Duodenal mucosa (tissue), 2 donors: ENCODE data around the gene FFAR4.

Experiments
- H3K27ac ChIP-seq: one replicate; pipeline ENCODE4 v1.7.0; 2013; ENCODE audit warnings: low read depth, low read length
- H3K27me3 ChIP-seq, 2 donors: one replicate each; pipeline ENCODE4 v1.7.0; 2013; ENCODE audit warnings: low read length in 2 of 2, control low read depth in 1 of 2; ENCODE audit not compliant: insufficient read depth in 2 of 2, control insufficient read depth in 1 of 2
- H3K36me3 ChIP-seq, 2 donors: one replicate each; pipeline ENCODE4 v1.7.0; 2013; ENCODE audit warnings: low read length in 2 of 2, control low read depth in 1 of 2; ENCODE audit not compliant: insufficient read depth in 2 of 2, control insufficient read depth in 1 of 2
- H3K4me1 ChIP-seq, 2 donors: one replicate each; pipeline ENCODE4 v1.7.0; 2013; ENCODE audit warnings: low read length in 2 of 2, control low read depth in 1 of 2; ENCODE audit not compliant: insufficient read depth in 2 of 2, control insufficient read depth in 1 of 2
- H3K4me3 ChIP-seq, 2 donors: one replicate each; pipeline ENCODE4 v1.7.0; 2013; ENCODE audit warnings: low read length in 2 of 2, low read depth in 1 of 2
- H3K9ac ChIP-seq, 2 donors: one replicate each; pipeline ENCODE4 v1.7.0; 2013; ENCODE audit warnings: low read length in 2 of 2, low read depth in 1 of 2
- H3K9me3 ChIP-seq, 2 donors: one replicate each; pipeline ENCODE4 v1.7.0; 2013; ENCODE audit warnings: low read length in 2 of 2, control low read depth in 1 of 2; ENCODE audit not compliant: control insufficient read depth in 1 of 2

The FFAR4 gene

GRCh38 chr10:93589648-93590562 lies 23.4 kb downstream of the FFAR4 start:
- H3K4me3 ChIP-seq: no peak overlapping the region
- H3K4me1 ChIP-seq: peaks cover 9 to 14% of the 10 kb centered on the region in 2 donors
- H3K27me3 ChIP-seq: no peaks in the 10 kb centered on the region
- H3K27ac ChIP-seq: no peak overlapping the region
- H3K36me3 ChIP-seq: no peaks in the 10 kb centered on the region
- no peaks in the 10 kb centered on the region for H3K9me3 ChIP-seq
- no peak overlapping the region for H3K9ac ChIP-seq

- Histone ChIP-seq H3K9ac (no peak overlapping the region), H3K9me3 (no peaks in the 10 kb centered on the region), H3K4me3 (no peak overlapping the region), H3K27ac (no peak overlapping the region), H3K36me3 (no peaks in the 10 kb centered on the region), H3K27me3 (no peaks in the 10 kb centered on the region), H3K4me1 (peaks cover 9 to 14% of the 10 kb centered on the region in 2 donors)
Measured at GRCh38 chr10:93590638-93591037, 24.2 kb downstream of the FFAR4 start.

- H3K27me3 ChIP-seq: no peaks in the 10 kb centered on the region
- H3K27ac ChIP-seq: no peak overlapping the region
Measured at GRCh38 chr10:93591065-93591808, 24.8 kb downstream of the FFAR4 start.

GRCh38 chr10:93593254-93593653 lies 26.8 kb downstream of the FFAR4 start:
- H3K27ac ChIP-seq: no peak overlapping the region
- H3K4me3 ChIP-seq: no peak overlapping the region

More at GRCh38 chr10:93591065-93591808, 24.8 kb downstream of the FFAR4 start:
- H3K36me3 ChIP-seq: no peaks in the 10 kb centered on the region
- H3K9me3 ChIP-seq: no peaks in the 10 kb centered on the region
- peaks cover 9 to 14% of the 10 kb centered on the region in 2 donors for H3K4me1 ChIP-seq
- no peak overlapping the region for H3K9ac ChIP-seq
- H3K4me3 ChIP-seq: no peak overlapping the region

GRCh38 chr10:93593749-93594148 lies 27.3 kb downstream of the FFAR4 start:
- Histone ChIP-seq H3K4me1 (peaks cover 9 to 14% of the 10 kb centered on the region in 2 donors), H3K9ac (no peak overlapping the region), H3K27me3 (no peaks in the 10 kb centered on the region), H3K9me3 (no peaks in the 10 kb centered on the region), H3K36me3 (no peaks in the 10 kb centered on the region), H3K4me3 (no peak overlapping the region), H3K27ac (no peak overlapping the region)

More at GRCh38 chr10:93593254-93593653, 26.8 kb downstream of the FFAR4 start:
- Histone ChIP-seq H3K4me1 (peaks cover 9 to 14% of the 10 kb centered on the region in 2 donors), H3K27me3 (no peaks in the 10 kb centered on the region), H3K9ac (no peak overlapping the region), H3K9me3 (no peaks in the 10 kb centered on the region), H3K36me3 (no peaks in the 10 kb centered on the region)

GRCh38 chr10:93594518-93594917 lies 28.1 kb downstream of the FFAR4 start:
- Histone ChIP-seq H3K4me1 (peaks cover 9 to 14% of the 10 kb centered on the region in 2 donors), H3K27me3 (no peaks in the 10 kb centered on the region), H3K36me3 (no peaks in the 10 kb centered on the region), H3K9ac (no peak overlapping the region), H3K27ac (no peak overlapping the region), H3K4me3 (no peak overlapping the region), H3K9me3 (no peaks in the 10 kb centered on the region)

GRCh38 chr10:93595378-93596161 lies 29.1 kb downstream of the FFAR4 start:
- H3K4me1 ChIP-seq: peaks cover 10 to 14% of the 10 kb centered on the region in 2 donors
- no peaks in the 10 kb centered on the region for H3K9me3 ChIP-seq
- H3K36me3 ChIP-seq: no peaks in the 10 kb centered on the region
- H3K9ac ChIP-seq: no peak overlapping the region
- H3K4me3 ChIP-seq: no peak overlapping the region
- H3K27me3 ChIP-seq: peaks cover 9 to 10% of the 10 kb centered on the region in 2 donors
- H3K27ac ChIP-seq: no peak overlapping the region

- peaks cover 5 to 10% of the 10 kb centered on the region in 2 donors for H3K4me1 ChIP-seq
- no peaks in the 10 kb centered on the region for H3K36me3 ChIP-seq
- no peaks in the 10 kb centered on the region for H3K9me3 ChIP-seq
- no peak overlapping the region for H3K27ac ChIP-seq
- no peak overlapping the region for H3K4me3 ChIP-seq
- H3K9ac ChIP-seq: no peak overlapping the region
- peaks cover 14% of the 10 kb centered on the region in 2 donors for H3K27me3 ChIP-seq
Measured at GRCh38 chr10:93596539-93596938, 30.1 kb downstream of the FFAR4 start.

- no peak overlapping the region for H3K4me3 ChIP-seq
- no peaks in the 10 kb centered on the region for H3K36me3 ChIP-seq
- peaks cover 20% of the 10 kb centered on the region in 2 donors for H3K27me3 ChIP-seq
Measured at GRCh38 chr10:93597075-93597599, 30.7 kb downstream of the FFAR4 start.

More at GRCh38 chr10:93597075-93597599, 30.7 kb downstream of the FFAR4 start:
- H3K9me3 ChIP-seq: no peaks in the 10 kb centered on the region
- no peak overlapping the region for H3K27ac ChIP-seq
- H3K9ac ChIP-seq: no peak overlapping the region
- peaks cover 0 to 8% of the 10 kb centered on the region in 2 donors for H3K4me1 ChIP-seq
